ENCODE results near the gene MAST3. TPM values are rescaled to one million over a fixed set of nuclear protein-coding genes. Genes with fewer than 3 reads are reported as not detected.
A peak's percentile ranks its signal among the peaks of the same experiment; 100 is the strongest.

Gene MAST3
- total RNA-seq, 4 donors from 2014 or later = 0.59 to 22.5 (median 3.8) TPM

GRCh38 chr19:18107235-18107634, 9.7 kb downstream of the MAST3 start:
- peaks cover 0 to 11% of the 10 kb centered on the region in 2 donors for H3K4me1 ChIP-seq
- no peak for DNase-seq
- no peak overlapping the region for H3K4me3 ChIP-seq
- intact Hi-C loops (cut with DNase I; ENCODE audit: low total_unique reads) = no loop called here
- TF ChIP-seq POLR2A (IDR thresholded peaks at IDR 0.05) = no peak
- no peak for TF ChIP-seq CTCF (IDR thresholded peaks at IDR 0.05)
- H3K27ac ChIP-seq = no peak overlapping the region
- peaks cover 0 to 12% of the 10 kb centered on the region in 2 donors for H3K27me3 ChIP-seq
- no peaks in the 10 kb centered on the region for H3K9me3 ChIP-seq
- no peaks in the 10 kb centered on the region for H3K36me3 ChIP-seq

DNA sequence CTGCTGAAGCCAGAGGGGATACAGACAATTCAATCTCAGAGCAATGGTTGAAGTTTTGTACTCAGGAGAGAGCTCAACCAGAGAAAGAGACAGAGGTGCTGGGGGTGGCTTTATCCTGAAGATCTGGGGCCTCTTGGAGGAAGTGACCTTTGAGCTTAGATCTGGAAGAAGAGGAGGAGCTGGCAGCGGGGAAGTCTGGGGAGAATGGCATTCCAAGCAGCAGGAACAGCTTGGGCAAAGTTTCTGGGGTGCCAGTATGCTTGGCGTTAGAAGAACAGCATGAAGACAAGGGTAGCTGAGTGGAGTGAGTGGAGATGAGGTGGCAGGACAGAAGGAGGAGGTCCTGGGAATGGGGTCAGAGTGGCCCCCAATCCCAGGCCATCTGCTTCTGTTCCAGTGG, 11.3 kb downstream of the MAST3 start:
- Histone ChIP-seq H3K4me1 (peaks cover 0 to 11% of the 10 kb centered on the region in 2 donors), H3K4me3 (no peak overlapping the region), H3K9me3 (no peaks in the 10 kb centered on the region), H3K27ac (no peak overlapping the region), H3K27me3 (peaks cover 0 to 12% of the 10 kb centered on the region in 2 donors), H3K36me3 (no peaks in the 10 kb centered on the region)
- TF ChIP-seq CTCF (IDR thresholded peaks at IDR 0.05) = no peak
- no peak for TF ChIP-seq POLR2A (IDR thresholded peaks at IDR 0.05)
- DNase-seq = no peak
- intact Hi-C loops (cut with DNase I; ENCODE audit: low total_unique reads) = no loop called here

DNA sequence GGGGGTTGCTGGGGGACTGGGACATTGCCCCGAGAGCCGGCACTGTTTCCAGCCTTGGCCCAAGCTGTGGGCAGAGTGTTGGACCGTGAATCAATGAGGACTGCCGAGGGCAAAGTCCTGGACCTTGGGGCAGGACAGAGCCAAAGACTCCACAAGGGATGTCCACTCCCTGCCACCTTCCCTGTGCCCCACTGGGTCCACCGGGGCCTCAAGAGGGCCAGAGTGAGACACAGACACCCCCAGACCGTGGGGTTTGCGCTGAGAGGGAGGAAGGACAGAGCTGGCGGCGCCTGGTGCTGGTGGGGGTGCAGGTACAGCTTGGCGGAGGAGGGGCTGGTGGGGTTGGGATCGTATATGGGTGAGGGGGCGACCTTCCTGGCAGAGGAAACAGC, 11.8 kb downstream of the MAST3 start:
- TF ChIP-seq POLR2A (IDR thresholded peaks at IDR 0.05) = no peak
- no peak for TF ChIP-seq CTCF (IDR thresholded peaks at IDR 0.05)
- Histone ChIP-seq H3K4me3 (peak overlapping the region in 1 of 2 donors; percentile 24), H3K27ac (no peak overlapping the region), H3K27me3 (peaks cover 0 to 12% of the 10 kb centered on the region in 2 donors), H3K9me3 (no peaks in the 10 kb centered on the region), H3K36me3 (no peaks in the 10 kb centered on the region), H3K4me1 (peaks cover 0 to 11% of the 10 kb centered on the region in 2 donors)
- no peak for DNase-seq
- intact Hi-C loops (cut with DNase I; ENCODE audit: low total_unique reads) = no loop called here

DNA sequence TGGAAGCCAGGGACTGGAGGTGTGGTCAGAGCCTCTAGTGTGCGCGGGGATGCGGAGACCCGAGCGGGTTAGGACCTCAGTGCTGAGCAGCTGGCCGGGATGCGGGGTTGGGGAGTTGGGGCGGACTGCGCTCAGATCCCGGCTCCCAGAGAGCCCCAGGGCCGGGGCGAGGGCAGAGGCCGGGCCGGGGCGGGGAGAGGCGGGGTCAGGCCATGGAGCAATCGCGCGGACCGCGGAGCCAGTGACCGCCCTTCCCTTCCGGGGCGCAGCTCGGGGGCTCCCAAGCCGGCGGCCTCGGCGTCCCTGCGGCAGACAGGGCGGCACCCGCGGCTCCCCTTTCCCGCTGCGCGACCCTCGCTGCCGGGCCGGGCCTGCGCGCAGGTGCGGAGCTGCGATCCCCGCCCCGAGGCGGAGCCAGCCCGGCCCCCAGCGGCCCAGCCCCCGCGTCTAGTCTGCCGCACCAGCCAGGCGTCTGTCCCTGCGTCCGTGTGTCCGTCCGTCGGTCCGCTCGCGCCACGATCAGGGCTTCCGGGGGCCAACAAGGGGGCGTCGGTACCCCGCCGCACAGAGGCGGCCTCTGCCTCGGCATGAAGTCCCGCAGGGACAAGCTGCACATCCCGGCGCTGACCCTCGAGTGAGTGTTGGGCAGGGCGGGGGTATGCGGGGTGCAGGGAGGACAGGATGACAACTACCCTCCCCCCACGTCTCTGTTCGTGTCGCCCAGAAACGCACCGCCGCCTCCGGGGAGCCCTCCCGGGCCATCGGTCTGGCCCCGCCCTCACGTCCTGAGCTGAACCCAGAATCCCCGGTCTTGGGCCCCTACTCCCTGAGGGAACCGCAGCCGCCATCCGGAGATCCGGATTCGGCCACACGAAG, 12.4 kb downstream of the MAST3 start:
- Histone ChIP-seq H3K27ac (no peak overlapping the region), H3K9me3 (no peaks in the 10 kb centered on the region), H3K27me3 (peaks cover 0 to 12% of the 10 kb centered on the region in 2 donors), H3K4me3 (peak overlapping the region; percentile 24 to 41), H3K36me3 (no peaks in the 10 kb centered on the region), H3K4me1 (peaks cover 0 to 11% of the 10 kb centered on the region in 2 donors)
- intact Hi-C loops (cut with DNase I; ENCODE audit: low total_unique reads) = loop anchor here (10.0 kb wide), 1 partner anchor 135 kb away; no protein-coding TSS in a partner anchor
- DNase-seq = peak in 1 of 2 donors; percentile 31
- TF ChIP-seq POLR2A (IDR thresholded peaks at IDR 0.05) (no peak), CTCF (IDR thresholded peaks at IDR 0.05) (no peak)

- intact Hi-C loops (cut with DNase I; ENCODE audit: low total_unique reads) = loop anchor here (10.0 kb wide), 1 partner anchor 134 kb away; no protein-coding TSS in a partner anchor
- Histone ChIP-seq H3K27ac (no peak overlapping the region), H3K36me3 (no peaks in the 10 kb centered on the region)
Measured at GRCh38 chr19:18110609-18111232, 13.1 kb downstream of the MAST3 start.

More at GRCh38 chr19:18110609-18111232, 13.1 kb downstream of the MAST3 start:
- Histone ChIP-seq H3K27me3 (peaks cover 0 to 12% of the 10 kb centered on the region in 2 donors), H3K4me1 (peaks cover 0 to 11% of the 10 kb centered on the region in 2 donors), H3K9me3 (no peaks in the 10 kb centered on the region), H3K4me3 (peak overlapping the region in 1 of 2 donors; percentile 41)
- TF ChIP-seq POLR2A (IDR thresholded peaks at IDR 0.05) = no peak
- no peak for TF ChIP-seq CTCF (IDR thresholded peaks at IDR 0.05)
- no peak for DNase-seq

All from uterus (tissue), 4 donors.